Astrocyte (in vitro differentiated cells and primary cell): ENCODE results near the gene ARID5A.

Experiments
- EZH2 ChIP-seq: IDR thresholded peaks from 2 replicates; pipeline ENCODE4 v1.6.1; 2012; ENCODE audit warnings: mild to moderate bottlenecking, low read length, inconsistent platforms; ENCODE audit not compliant: insufficient read depth
- TF ChIP-seq, protein P1 (sequence below): IDR thresholded peaks from 2 replicates; pipeline ENCODE4 v1.5.1; 2011; ENCODE audit warnings: low read depth, mild to moderate bottlenecking, inconsistent platforms, low read length, moderate library complexity; ENCODE audit not compliant: insufficient read depth

DNA sequence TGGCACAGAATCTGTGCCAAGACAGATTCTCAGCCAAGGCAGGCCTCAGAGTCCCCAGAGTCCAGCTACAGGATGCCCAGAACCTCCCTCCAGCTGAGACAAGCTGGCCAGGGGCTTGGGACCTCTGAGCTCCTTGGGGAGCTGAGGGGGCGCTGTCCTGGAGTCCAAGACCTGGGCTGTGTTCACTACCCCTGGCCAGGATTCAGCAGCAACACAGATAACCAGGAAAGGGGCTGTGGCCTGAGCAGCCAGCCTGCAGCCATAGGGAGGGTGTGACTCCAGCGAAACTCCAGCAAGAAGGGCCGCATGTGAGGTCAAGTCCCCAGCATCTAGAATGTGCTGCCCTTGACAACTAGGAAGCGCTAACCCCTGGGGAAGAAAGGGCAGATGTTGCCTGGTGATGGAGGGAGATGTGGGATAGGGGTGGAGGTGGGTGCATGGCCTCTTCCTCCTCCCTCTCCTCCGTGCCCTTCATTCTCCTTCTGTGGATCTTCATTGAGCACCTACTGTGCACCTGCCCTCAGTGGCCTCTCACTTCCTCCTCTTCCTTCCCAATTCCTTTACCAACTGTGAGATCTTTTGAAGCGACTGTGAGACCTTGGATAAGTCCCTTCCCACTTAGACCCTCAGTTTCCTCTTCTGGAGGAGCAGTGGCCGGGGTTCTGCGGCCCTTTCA, 7.7 kb upstream of the ARID5A start:
- TF ChIP-seq, protein P1, sequence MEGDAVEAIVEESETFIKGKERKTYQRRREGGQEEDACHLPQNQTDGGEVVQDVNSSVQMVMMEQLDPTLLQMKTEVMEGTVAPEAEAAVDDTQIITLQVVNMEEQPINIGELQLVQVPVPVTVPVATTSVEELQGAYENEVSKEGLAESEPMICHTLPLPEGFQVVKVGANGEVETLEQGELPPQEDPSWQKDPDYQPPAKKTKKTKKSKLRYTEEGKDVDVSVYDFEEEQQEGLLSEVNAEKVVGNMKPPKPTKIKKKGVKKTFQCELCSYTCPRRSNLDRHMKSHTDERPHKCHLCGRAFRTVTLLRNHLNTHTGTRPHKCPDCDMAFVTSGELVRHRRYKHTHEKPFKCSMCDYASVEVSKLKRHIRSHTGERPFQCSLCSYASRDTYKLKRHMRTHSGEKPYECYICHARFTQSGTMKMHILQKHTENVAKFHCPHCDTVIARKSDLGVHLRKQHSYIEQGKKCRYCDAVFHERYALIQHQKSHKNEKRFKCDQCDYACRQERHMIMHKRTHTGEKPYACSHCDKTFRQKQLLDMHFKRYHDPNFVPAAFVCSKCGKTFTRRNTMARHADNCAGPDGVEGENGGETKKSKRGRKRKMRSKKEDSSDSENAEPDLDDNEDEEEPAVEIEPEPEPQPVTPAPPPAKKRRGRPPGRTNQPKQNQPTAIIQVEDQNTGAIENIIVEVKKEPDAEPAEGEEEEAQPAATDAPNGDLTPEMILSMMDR, result no peak
- no peak for TF ChIP-seq EZH2
